ENCODE measurements around the gene VARS2.
"Not testable (repeated sequence)": the region's sequence is repeated elsewhere in the genome, so short reads cannot be mapped to it uniquely, and the experiment has no call there.

VARS2 gene

GRCh38 chr6:30960907-30961673 lies 47.1 kb downstream of the VARS2 start:
- no peak for DNase-seq (ENCODE audit: low read depth in 3 of 3, low spot score in 1 of 3)

GRCh38 chr6:30962716-30963115 lies 48.7 kb downstream of the VARS2 start:
- no peak for DNase-seq (ENCODE audit: low read depth in 3 of 3, low spot score in 1 of 3)

- DNase-seq (ENCODE audit: low read depth in 3 of 3, low spot score in 1 of 3), result no peak
Measured at GRCh38 chr6:30963641-30964040, 49.6 kb downstream of the VARS2 start.

- DNase-seq (ENCODE audit: low read depth in 3 of 3, low spot score in 1 of 3), result no peak
Measured at GRCh38 chr6:30964075-30964474, 50.0 kb downstream of the VARS2 start.

- no peak for DNase-seq (ENCODE audit: low read depth in 3 of 3, low spot score in 1 of 3)
Measured at GRCh38 chr6:30965140-30965601, 51.1 kb downstream of the VARS2 start.

GRCh38 chr6:30966154-30966553 lies 52.1 kb downstream of the VARS2 start:
- DNase-seq (ENCODE audit: low read depth in 3 of 3, low spot score in 1 of 3), result no peak

- not testable (repeated sequence) for DNase-seq (ENCODE audit: low read depth in 3 of 3, low spot score in 1 of 3)
Measured at GRCh38 chr6:30969171-30969570, 55.1 kb downstream of the VARS2 start.

- DNase-seq (ENCODE audit: low read depth in 3 of 3, low spot score in 1 of 3), result no peak
Measured at GRCh38 chr6:30970946-30971345, 56.9 kb downstream of the VARS2 start.

GRCh38 chr6:30972816-30973215 lies 58.8 kb downstream of the VARS2 start:
- DNase-seq (ENCODE audit: low read depth in 3 of 3, low spot score in 1 of 3), result no peak

- DNase-seq (ENCODE audit: low read depth in 3 of 3, low spot score in 1 of 3), result no peak
Measured at GRCh38 chr6:30974490-30975252, 60.6 kb downstream of the VARS2 start.

All from stimulated activated CD4-positive, alpha-beta T cell treated with anti-CD3 and anti-CD28 coated beads, TNF-alpha, amount 100 ng/mL, for 1 hour (primary cell).